Measurements from ENCODE around the gene CCDC85A. TPM values are rescaled to one million over a fixed set of nuclear protein-coding genes. Genes with fewer than 3 reads are reported as not detected.

Gene CCDC85A
- polyA plus RNA-seq, 1 donor from 2014 or later, result 24.7 TPM

GRCh38 chr2:56287974-56288373 is 104.2 kb downstream of the CCDC85A start:
- Histone ChIP-seq H3K4me2 (ENCODE audit: low read length) (no peak overlapping the region), H2AFZ (ENCODE audit: low read depth, low read length) (no peak overlapping the region), H3K79me2 (replicated peaks; ENCODE audit: insufficient read depth, low read length) (no peaks in the 10 kb centered on the region), H3K9me2 (ENCODE audit: insufficient read depth, low read length) (no peaks in the 10 kb centered on the region), H4K20me1 (ENCODE audit: insufficient read depth) (no peaks in the 10 kb centered on the region), H3K9me3 (ENCODE audit: low read length) (no peaks in the 10 kb centered on the region), H3K27me3 (ENCODE audit: insufficient read depth, low read depth, low read length) (no peaks in the 10 kb centered on the region), H3K4me3 (ENCODE audit: low read length) (no peak overlapping the region), H3F3A (ENCODE audit: insufficient read depth, low read length, poor library complexity, severe bottlenecking) (no peaks in the 10 kb centered on the region), H3K9ac (ENCODE audit: low read length) (no peak overlapping the region), H3K27ac (ENCODE audit: low read length) (no peak overlapping the region), H3K36me3 (ENCODE audit: insufficient read depth, low read length) (no peaks in the 10 kb centered on the region)
- no peak for TF ChIP-seq POLR2AphosphoS5 (IDR thresholded peaks at IDR 0.05)
- no peak for TF ChIP-seq EP300 (conservative IDR thresholded peaks at IDR 0.05; ENCODE audit: poor library complexity, severe bottlenecking)
- no peak for TF ChIP-seq RAD21 (conservative IDR thresholded peaks at IDR 0.05)
- TF ChIP-seq EZH2 (IDR thresholded peaks at IDR 0.05; ENCODE audit: borderline replicate concordance, insufficient read depth, low read length, poor library complexity, severe bottlenecking), result no peak
- TF ChIP-seq SMC3 (conservative IDR thresholded peaks at IDR 0.05; ENCODE audit: poor library complexity), result no peak
- no peak for TF ChIP-seq MXI1 (conservative IDR thresholded peaks at IDR 0.05; ENCODE audit: poor library complexity, severe bottlenecking)
- TF ChIP-seq CTCF (IDR thresholded peaks at IDR 0.05; ENCODE audit: poor library complexity, severe bottlenecking), result no peak
- no peak for TF ChIP-seq TAF1 (IDR thresholded peaks at IDR 0.05; ENCODE audit: low read depth)
- TF ChIP-seq REST (IDR thresholded peaks at IDR 0.05; ENCODE audit: borderline replicate concordance), result no peak

- Histone ChIP-seq H3K27me3 (ENCODE audit: insufficient read depth, low read depth, low read length) (no peaks in the 10 kb centered on the region), H3K79me2 (replicated peaks; ENCODE audit: insufficient read depth, low read length) (no peaks in the 10 kb centered on the region), H3K9me3 (ENCODE audit: low read length) (no peaks in the 10 kb centered on the region), H3K27ac (ENCODE audit: low read length) (peak overlapping the region; percentile 59), H3K4me2 (ENCODE audit: low read length) (no peak overlapping the region), H3K4me3 (ENCODE audit: low read length) (no peak overlapping the region), H3F3A (ENCODE audit: insufficient read depth, low read length, poor library complexity, severe bottlenecking) (no peaks in the 10 kb centered on the region), H4K20me1 (ENCODE audit: insufficient read depth) (no peaks in the 10 kb centered on the region), H2AFZ (ENCODE audit: low read depth, low read length) (no peak overlapping the region), H3K9ac (ENCODE audit: low read length) (no peak overlapping the region), H3K9me2 (ENCODE audit: insufficient read depth, low read length) (no peaks in the 10 kb centered on the region), H3K36me3 (ENCODE audit: insufficient read depth, low read length) (no peaks in the 10 kb centered on the region)
- TF ChIP-seq EP300 (conservative IDR thresholded peaks at IDR 0.05; ENCODE audit: poor library complexity, severe bottlenecking) (no peak), MXI1 (conservative IDR thresholded peaks at IDR 0.05; ENCODE audit: poor library complexity, severe bottlenecking) (no peak), TAF1 (IDR thresholded peaks at IDR 0.05; ENCODE audit: low read depth) (no peak), SMC3 (conservative IDR thresholded peaks at IDR 0.05; ENCODE audit: poor library complexity) (no peak), CTCF (IDR thresholded peaks at IDR 0.05; ENCODE audit: poor library complexity, severe bottlenecking) (peak; percentile 41), EZH2 (IDR thresholded peaks at IDR 0.05; ENCODE audit: borderline replicate concordance, insufficient read depth, low read length, poor library complexity, severe bottlenecking) (no peak), POLR2AphosphoS5 (IDR thresholded peaks at IDR 0.05) (no peak), RAD21 (conservative IDR thresholded peaks at IDR 0.05) (peak; percentile 45), REST (IDR thresholded peaks at IDR 0.05; ENCODE audit: borderline replicate concordance) (no peak)
Measured at GRCh38 chr2:56288838-56289580, 105.2 kb downstream of the CCDC85A start.
